Neural cell (in vitro differentiated cells): ENCODE results near the gene SLC6A2.

Source experiments
- EP300 ChIP-seq: fragments of 450-650 bp; conservative IDR thresholded peaks from 2 replicates; pipeline ENCODE4 v1.6.1; 2014; ENCODE audit warnings: antibody characterized with exemption, mild to moderate bottlenecking, moderate library complexity; ENCODE audit not compliant: poor library complexity, severe bottlenecking
- EZH2 ChIP-seq: fragments of 200-600, 300-800 bp; shearing (Covaris generic), sonication (generic); IDR thresholded peaks from 2 replicates; pipeline ENCODE4 v1.6.1; 2014; ENCODE audit warnings: antibody characterized with exemption, low read length, borderline replicate concordance, mild to moderate bottlenecking; ENCODE audit not compliant: insufficient read depth, poor library complexity, severe bottlenecking
- POLR2AphosphoS5 ChIP-seq: IDR thresholded peaks from 2 replicates; pipeline ENCODE4 v1.6.1; 2012
- SMC3 ChIP-seq: fragments of 450-650 bp; conservative IDR thresholded peaks from 2 replicates; pipeline ENCODE4 v1.6.1; 2014; ENCODE audit warnings: antibody characterized with exemption, mild to moderate bottlenecking, moderate library complexity; ENCODE audit not compliant: poor library complexity
- TAF1 ChIP-seq: IDR thresholded peaks from 2 replicates; pipeline ENCODE4 v1.6.1; 2012; ENCODE audit warnings: low read depth
- TF ChIP-seq, protein P1 (sequence below): fragments of 450-650 bp; IDR thresholded peaks from 2 replicates; pipeline ENCODE4 v1.5.1; 2014; ENCODE audit warnings: antibody characterized with exemption, mild to moderate bottlenecking, moderate library complexity; ENCODE audit not compliant: poor library complexity, severe bottlenecking
- TF ChIP-seq, protein P2 (sequence below): IDR thresholded peaks from 2 replicates; pipeline ENCODE4 v1.6.1; 2012; ENCODE audit warnings: borderline replicate concordance

DNA sequence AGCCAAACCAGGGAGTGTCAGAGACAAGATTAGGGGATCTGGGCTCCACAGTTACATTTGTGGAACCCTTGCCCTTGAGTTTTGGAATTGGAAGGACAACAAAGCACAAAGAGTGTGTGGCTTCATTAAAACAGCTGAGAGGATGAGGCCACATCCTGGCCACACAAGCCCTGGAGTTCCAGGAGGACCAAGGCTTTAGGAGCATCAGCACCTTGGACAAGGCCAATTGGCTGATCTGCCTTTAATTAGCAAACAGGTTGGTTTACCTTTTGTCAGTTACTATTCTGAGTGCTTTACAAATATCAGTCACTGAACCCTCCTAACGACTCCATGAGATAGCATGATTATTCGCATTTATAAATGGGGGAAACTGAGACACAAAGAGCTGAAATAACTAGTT lies 54.7 kb downstream of the SLC6A2 start:
- TF ChIP-seq, protein P1, sequence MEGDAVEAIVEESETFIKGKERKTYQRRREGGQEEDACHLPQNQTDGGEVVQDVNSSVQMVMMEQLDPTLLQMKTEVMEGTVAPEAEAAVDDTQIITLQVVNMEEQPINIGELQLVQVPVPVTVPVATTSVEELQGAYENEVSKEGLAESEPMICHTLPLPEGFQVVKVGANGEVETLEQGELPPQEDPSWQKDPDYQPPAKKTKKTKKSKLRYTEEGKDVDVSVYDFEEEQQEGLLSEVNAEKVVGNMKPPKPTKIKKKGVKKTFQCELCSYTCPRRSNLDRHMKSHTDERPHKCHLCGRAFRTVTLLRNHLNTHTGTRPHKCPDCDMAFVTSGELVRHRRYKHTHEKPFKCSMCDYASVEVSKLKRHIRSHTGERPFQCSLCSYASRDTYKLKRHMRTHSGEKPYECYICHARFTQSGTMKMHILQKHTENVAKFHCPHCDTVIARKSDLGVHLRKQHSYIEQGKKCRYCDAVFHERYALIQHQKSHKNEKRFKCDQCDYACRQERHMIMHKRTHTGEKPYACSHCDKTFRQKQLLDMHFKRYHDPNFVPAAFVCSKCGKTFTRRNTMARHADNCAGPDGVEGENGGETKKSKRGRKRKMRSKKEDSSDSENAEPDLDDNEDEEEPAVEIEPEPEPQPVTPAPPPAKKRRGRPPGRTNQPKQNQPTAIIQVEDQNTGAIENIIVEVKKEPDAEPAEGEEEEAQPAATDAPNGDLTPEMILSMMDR: no peak
- TF ChIP-seq EP300 (no peak), POLR2AphosphoS5 (no peak), SMC3 (no peak), EZH2 (no peak), TAF1 (no peak)
- TF ChIP-seq, protein P2, sequence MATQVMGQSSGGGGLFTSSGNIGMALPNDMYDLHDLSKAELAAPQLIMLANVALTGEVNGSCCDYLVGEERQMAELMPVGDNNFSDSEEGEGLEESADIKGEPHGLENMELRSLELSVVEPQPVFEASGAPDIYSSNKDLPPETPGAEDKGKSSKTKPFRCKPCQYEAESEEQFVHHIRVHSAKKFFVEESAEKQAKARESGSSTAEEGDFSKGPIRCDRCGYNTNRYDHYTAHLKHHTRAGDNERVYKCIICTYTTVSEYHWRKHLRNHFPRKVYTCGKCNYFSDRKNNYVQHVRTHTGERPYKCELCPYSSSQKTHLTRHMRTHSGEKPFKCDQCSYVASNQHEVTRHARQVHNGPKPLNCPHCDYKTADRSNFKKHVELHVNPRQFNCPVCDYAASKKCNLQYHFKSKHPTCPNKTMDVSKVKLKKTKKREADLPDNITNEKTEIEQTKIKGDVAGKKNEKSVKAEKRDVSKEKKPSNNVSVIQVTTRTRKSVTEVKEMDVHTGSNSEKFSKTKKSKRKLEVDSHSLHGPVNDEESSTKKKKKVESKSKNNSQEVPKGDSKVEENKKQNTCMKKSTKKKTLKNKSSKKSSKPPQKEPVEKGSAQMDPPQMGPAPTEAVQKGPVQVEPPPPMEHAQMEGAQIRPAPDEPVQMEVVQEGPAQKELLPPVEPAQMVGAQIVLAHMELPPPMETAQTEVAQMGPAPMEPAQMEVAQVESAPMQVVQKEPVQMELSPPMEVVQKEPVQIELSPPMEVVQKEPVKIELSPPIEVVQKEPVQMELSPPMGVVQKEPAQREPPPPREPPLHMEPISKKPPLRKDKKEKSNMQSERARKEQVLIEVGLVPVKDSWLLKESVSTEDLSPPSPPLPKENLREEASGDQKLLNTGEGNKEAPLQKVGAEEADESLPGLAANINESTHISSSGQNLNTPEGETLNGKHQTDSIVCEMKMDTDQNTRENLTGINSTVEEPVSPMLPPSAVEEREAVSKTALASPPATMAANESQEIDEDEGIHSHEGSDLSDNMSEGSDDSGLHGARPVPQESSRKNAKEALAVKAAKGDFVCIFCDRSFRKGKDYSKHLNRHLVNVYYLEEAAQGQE: no peak
